GM23338 (cell line): Measurements from ENCODE around the gene FYCO1. TPM values are rescaled to one million over a fixed set of nuclear protein-coding genes. Genes with fewer than 3 reads are reported as not detected.

ENCODE experiments used
- ATAC-seq: fragments of 200-7000 bp; cut with Tn5 transposase; 3 replicates; pipeline ENCODE4 v1.9.1; 2020
- DNase-seq: peaks from one replicate; pipeline ENCODE4 v3.0.0-alpha.2; 2015; ENCODE audit warnings: low spot score
- H2AFZ ChIP-seq: fragments of 200-600 bp; sonication (generic); 2 replicates; pipeline ENCODE4 v1.8.0; 2016; ENCODE audit warnings: antibody characterized with exemption, mild to moderate bottlenecking, moderate library complexity
- H3F3A ChIP-seq: fragments of 200-600 bp; sonication (generic); replicated peaks from 2 replicates; pipeline ENCODE4 v1.8.0; 2017; ENCODE audit warnings: antibody characterized with exemption, mixed run types, low read depth
- H3K27ac ChIP-seq: fragments of 200-600 bp; sonication (generic); 2 replicates; pipeline ENCODE4 v1.6.1; 2016; ENCODE audit warnings: low read depth
- H3K27me3 ChIP-seq: fragments of 200-600 bp; sonication (generic); 2 replicates; pipeline ENCODE4 v1.8.0; 2016; ENCODE audit warnings: mild to moderate bottlenecking, mixed run types, moderate library complexity; ENCODE audit not compliant: insufficient read depth
- H3K36me3 ChIP-seq: fragments of 200-600 bp; sonication (generic); 2 replicates; pipeline ENCODE4 v1.8.0; 2016; ENCODE audit warnings: mild to moderate bottlenecking; ENCODE audit not compliant: insufficient read depth
- H3K4me1 ChIP-seq: fragments of 200-600 bp; sonication (generic); 2 replicates; pipeline ENCODE4 v1.8.0; 2016; ENCODE audit warnings: mild to moderate bottlenecking, moderate library complexity; ENCODE audit not compliant: insufficient read depth
- H3K4me2 ChIP-seq: fragments of 200-600 bp; sonication (generic); 2 replicates; pipeline ENCODE4 v1.7.1; 2017; ENCODE audit warnings: mixed run types
- H3K4me3 ChIP-seq: fragments of 200-600 bp; sonication (generic); 2 replicates; pipeline ENCODE4 v1.6.1; 2016; ENCODE audit warnings: mixed run types
- H3K79me2 ChIP-seq: fragments of 200-600 bp; sonication (generic); replicated peaks from 2 replicates; pipeline ENCODE4 v1.8.0; 2017; ENCODE audit warnings: mild to moderate bottlenecking; ENCODE audit not compliant: insufficient read depth
- H3K9me2 ChIP-seq: fragments of 200-600 bp; sonication (generic); 2 replicates; pipeline ENCODE4 v1.8.0; 2017; ENCODE audit not compliant: insufficient read depth
- H4K20me1 ChIP-seq: fragments of 200-600 bp; sonication (generic); replicated peaks from 2 replicates; pipeline ENCODE4 v1.8.0; 2017; ENCODE audit warnings: mild to moderate bottlenecking; ENCODE audit not compliant: insufficient read depth
- H3K27ac Mint-ChIP-seq: 2 replicates; pipeline ENCODE4 v1.8.0; 2020; ENCODE audit warnings: inconsistent platforms, mild to moderate bottlenecking, moderate library complexity, mixed read lengths
- H3K27me3 Mint-ChIP-seq: 3 replicates; pipeline ENCODE4 v1.8.0; 2022; ENCODE audit warnings: low read depth, mild to moderate bottlenecking, moderate library complexity, mixed read lengths, inconsistent platforms; ENCODE audit not compliant: insufficient read depth, poor library complexity
- H3K36me3 Mint-ChIP-seq: 3 replicates; pipeline ENCODE4 v1.8.0; 2021; ENCODE audit warnings: low read depth, mild to moderate bottlenecking, inconsistent platforms, moderate library complexity, mixed read lengths
- H3K4me1 Mint-ChIP-seq: 3 replicates; pipeline ENCODE4 v1.8.0; 2020; ENCODE audit warnings: mild to moderate bottlenecking, inconsistent platforms, mixed read lengths
- H3K4me3 Mint-ChIP-seq: 3 replicates; pipeline ENCODE4 v1.8.0; 2021; ENCODE audit warnings: moderate library complexity, mild to moderate bottlenecking, inconsistent platforms, mixed read lengths
- H3K9me3 Mint-ChIP-seq: 3 replicates; pipeline ENCODE4 v1.8.0; 2020; ENCODE audit warnings: moderate library complexity, mild to moderate bottlenecking, inconsistent platforms, mixed read lengths
- CREB1 ChIP-seq: fragments of 250-450 bp; sonication (Bioruptor Pico); IDR thresholded peaks from 2 replicates; pipeline ENCODE4 v1.5.0; 2020; ENCODE audit warnings: low read depth, mild to moderate bottlenecking, moderate library complexity
- CTCF ChIP-seq, 2 experiments: fragments of 200-600 bp in 1 of 2; sonication (generic) in 1 of 2; conservative IDR thresholded peaks; 2 replicates each; pipeline versions ENCODE4 v1.5.1 to v1.6.1; 2016 to 2017; ENCODE audit warnings: antibody characterized with exemption in 2 of 2, low read depth in 2 of 2, mild to moderate bottlenecking in 2 of 2, moderate library complexity in 1 of 2
- ETS1 ChIP-seq: IDR thresholded peaks from 2 replicates; pipeline ENCODE4 v1.6.1; 2016; ENCODE audit warnings: antibody characterized with exemption
- EZH2 ChIP-seq: fragments of 200-600 bp; sonication (generic); IDR thresholded peaks from one replicate; pipeline ENCODE4 v1.8.0; 2017; ENCODE audit warnings: antibody characterized with exemption, mild to moderate bottlenecking, low read depth; ENCODE audit not compliant: unreplicated experiment
- EZH2phosphoT487 ChIP-seq: fragments of 200-600 bp; sonication (generic); IDR thresholded peaks from one replicate; pipeline ENCODE4 v1.8.1; 2018; ENCODE audit warnings: antibody characterized with exemption; ENCODE audit not compliant: unreplicated experiment
- JUNB ChIP-seq: IDR thresholded peaks from one replicate; pipeline ENCODE4 v1.6.1; 2016; ENCODE audit warnings: antibody characterized with exemption; ENCODE audit not compliant: unreplicated experiment
- NANOG ChIP-seq: IDR thresholded peaks from 2 replicates; pipeline ENCODE4 v1.6.1; 2016; ENCODE audit warnings: antibody characterized with exemption, borderline replicate concordance
- POLR2AphosphoS5 ChIP-seq: IDR thresholded peaks from 2 replicates; pipeline ENCODE4 v1.6.1; 2016; ENCODE audit warnings: antibody characterized with exemption, low read depth
- REST ChIP-seq: IDR thresholded peaks from one replicate; pipeline ENCODE4 v1.6.1; 2018; ENCODE audit warnings: antibody characterized with exemption; ENCODE audit not compliant: unreplicated experiment
- STAT1 ChIP-seq: IDR thresholded peaks from one replicate; pipeline ENCODE4 v1.6.1; 2016; ENCODE audit warnings: antibody characterized with exemption; ENCODE audit not compliant: unreplicated experiment
- ZNF114 ChIP-seq: fragments of 250-450 bp; sonication (Bioruptor Pico); IDR thresholded peaks from 2 replicates; pipeline ENCODE4 v1.5.0; 2020; ENCODE audit warnings: mild to moderate bottlenecking, moderate library complexity
- ZNF331 ChIP-seq: fragments of 250-450 bp; sonication (Bioruptor Pico); IDR thresholded peaks from 2 replicates; pipeline ENCODE4 v1.5.0; 2020; ENCODE audit warnings: low read depth, mild to moderate bottlenecking, moderate library complexity
- ZNF462 ChIP-seq: fragments of 250-450 bp; sonication (Bioruptor Pico); IDR thresholded peaks from 2 replicates; pipeline ENCODE4 v1.5.0; 2020; ENCODE audit warnings: mild to moderate bottlenecking, moderate library complexity
- polyA plus RNA-seq: library from polyadenylated mRNA; unstranded; fragments of >200 nt; fragmentation: Nextera tagmentation; extraction: Ambion mirVana; gene quantifications from 2 replicates; pipeline ENCODE4 v1.2.1, GENCODE V29; 2016
- total RNA-seq: library from RNA; depleted of rRNA; stranded (reverse); fragments of >200 nt; shearing (Covaris generic); gene quantifications from 2 replicates; pipeline ENCODE4 v1.2.3, GENCODE V29; 2014

Gene FYCO1
- total and polyA plus RNA-seq, 2 experiments from 2014 or later = 4.5 to 17.2 TPM

- Histone ChIP-seq H3K36me3 (no peaks in the 10 kb centered on the region), H3K27me3 (peaks cover 7% of the 10 kb centered on the region; the same call in 1 of the 2 replicates), H3F3A (no peaks in the 10 kb centered on the region), H3K27ac (no peak overlapping the region), H3K4me1 (peaks cover 23% of the 10 kb centered on the region), H4K20me1 (no peaks in the 10 kb centered on the region; the same call in 1 of the 2 replicates), H3K4me2 (peak overlapping the region; percentile 77), H3K4me3 (peak overlapping the region; percentile 97), H2AFZ (peak overlapping the region; percentile 97), H3K79me2 (peaks cover 48% of the 10 kb centered on the region), H3K9me2 (0 out of 2 replicates have a peak, but pooled peaks cover 2% of the 10 kb centered on the region)
- peak; percentile 35 for ATAC-seq
- H3K4me1 Mint-ChIP-seq = peaks cover 34% of the 10 kb centered on the region
- peak; percentile 30 for DNase-seq
- H3K27me3 Mint-ChIP-seq = peaks cover 8% of the 10 kb centered on the region
- H3K27ac Mint-ChIP-seq = peak overlapping the region; percentile 86; the same call in 1 of the 2 replicates
- peak overlapping the region; percentile 87 for H3K4me3 Mint-ChIP-seq
- H3K9me3 Mint-ChIP-seq = no peaks in the 10 kb centered on the region; the same call in 2 of the 3 replicates
- TF ChIP-seq ETS1 = no peak
- no peak for TF ChIP-seq EZH2
- TF ChIP-seq POLR2AphosphoS5 = no peak
- TF ChIP-seq ZNF331 (CRISPR knock-in tag) = no peak
- TF ChIP-seq CREB1 (CRISPR knock-in tag) = no peak
- TF ChIP-seq EZH2phosphoT487 = no peak
- TF ChIP-seq CTCF (conservative IDR thresholded peaks at IDR 0.05; ENCODE audit: low read depth in 2 of 2) = no peak
- TF ChIP-seq STAT1 = no peak
- TF ChIP-seq ZNF462 = no peak
- TF ChIP-seq ZNF114 = no peak
- TF ChIP-seq NANOG = no peak
- no peak for TF ChIP-seq REST
- TF ChIP-seq JUNB = no peak
- H3K36me3 Mint-ChIP-seq = no peaks in the 10 kb centered on the region; the same call in 2 of the 3 replicates
These were observed 997 bp downstream of the FYCO1 start for GRCh38 chr3:45994419-45995235.
